LHCN-M2 (cell line): ENCODE measurements around the gene SPRR2D. TPM values are rescaled to one million over a fixed set of nuclear protein-coding genes. Genes with fewer than 3 reads are reported as not detected.
"Not testable (repeated sequence)": the region's sequence is repeated elsewhere in the genome, so short reads cannot be mapped to it uniquely, and the experiment has no call there.

Source experiments
- DNase-seq: peaks from one replicate; pipeline ENCODE4 v3.0.0-alpha.2; 2012; ENCODE audit warnings: low read depth
- total RNA-seq: library from RNA; depleted of rRNA; stranded (reverse); fragments of >200 nt; gene quantifications from 2 replicates; pipeline ENCODE4 v1.2.3, GENCODE V29; 2014; rRNA removed

SPRR2D gene
- total RNA-seq, 1 experiment from 2014 or later, result not detected

DNA sequence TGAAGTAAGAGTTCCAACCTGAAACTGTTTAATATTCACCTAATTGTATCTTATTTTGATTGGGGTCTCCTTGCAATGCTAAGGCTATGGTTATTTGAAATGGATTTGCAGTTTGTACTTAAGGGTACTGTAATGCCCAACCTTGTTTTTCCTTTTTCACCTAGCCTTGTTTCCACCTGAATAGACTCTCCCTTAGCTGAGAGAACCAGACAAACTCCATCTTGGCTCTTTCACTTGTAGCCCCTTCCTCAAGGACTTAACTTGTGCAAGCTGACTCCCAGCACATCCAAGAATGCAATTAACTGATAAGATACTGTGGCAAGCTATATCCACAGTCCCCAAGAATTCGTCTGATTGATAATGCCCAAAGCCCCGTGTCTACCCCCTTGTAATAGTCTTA lies 19.1 kb downstream of the SPRR2D start:
- not testable (repeated sequence) for DNase-seq

- not testable (repeated sequence) for DNase-seq
These were observed 29.6 kb downstream of the SPRR2D start for GRCh38 chr1:153011235-153011758.

- no peak for DNase-seq
These were observed 39.5 kb downstream of the SPRR2D start, which contains the start of gene SPRR3 for GRCh38 chr1:153001382-153001781. Gene SPRR3 (plus strand): TSS chr1:153001749. CDS start chr1:153003021, 1,272 bp downstream.

- no peak for DNase-seq
These were observed 40.6 kb downstream of the SPRR2D start for GRCh38 chr1:153000294-153000693.

DNA sequence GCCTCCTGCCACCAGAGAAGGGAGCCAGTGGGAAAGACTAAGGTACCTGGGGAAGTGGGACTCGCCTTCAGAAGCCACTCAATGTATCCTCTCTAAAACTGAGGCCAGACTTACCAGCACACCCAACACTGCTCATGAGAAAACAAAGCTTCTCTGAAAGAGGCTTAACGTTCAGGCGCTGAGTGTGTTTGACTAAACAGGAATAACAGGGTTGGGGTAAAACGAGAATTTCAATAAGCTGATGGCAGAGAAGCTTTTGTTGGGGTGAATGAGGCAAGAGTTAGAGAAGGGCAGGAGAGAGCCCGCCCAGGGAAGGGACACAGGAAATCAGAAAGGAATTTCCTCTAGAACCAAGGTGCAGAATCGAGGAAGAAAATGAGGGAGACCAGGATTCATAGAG lies 41.1 kb downstream of the SPRR2D start:
- no peak for DNase-seq

DNA sequence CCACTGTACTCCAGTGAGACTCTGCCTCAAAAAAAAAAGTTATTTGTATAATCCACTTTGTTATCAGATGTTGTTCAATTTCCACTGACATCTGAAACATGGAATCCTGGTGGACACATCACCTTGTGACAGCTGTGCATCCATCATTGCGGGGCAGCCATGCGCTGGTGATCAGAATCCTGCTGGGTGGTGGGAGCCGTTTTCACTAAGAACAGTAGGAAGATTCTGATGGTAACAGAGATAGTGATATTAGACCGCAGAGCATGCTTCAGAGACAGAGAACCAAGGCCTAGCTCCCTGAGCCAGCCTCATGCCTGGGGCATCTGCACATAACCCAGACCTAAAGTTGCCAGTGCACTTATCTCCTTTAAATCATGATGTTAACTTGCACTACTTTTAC lies 42.4 kb downstream of the SPRR2D start:
- DNase-seq, result no peak

DNA sequence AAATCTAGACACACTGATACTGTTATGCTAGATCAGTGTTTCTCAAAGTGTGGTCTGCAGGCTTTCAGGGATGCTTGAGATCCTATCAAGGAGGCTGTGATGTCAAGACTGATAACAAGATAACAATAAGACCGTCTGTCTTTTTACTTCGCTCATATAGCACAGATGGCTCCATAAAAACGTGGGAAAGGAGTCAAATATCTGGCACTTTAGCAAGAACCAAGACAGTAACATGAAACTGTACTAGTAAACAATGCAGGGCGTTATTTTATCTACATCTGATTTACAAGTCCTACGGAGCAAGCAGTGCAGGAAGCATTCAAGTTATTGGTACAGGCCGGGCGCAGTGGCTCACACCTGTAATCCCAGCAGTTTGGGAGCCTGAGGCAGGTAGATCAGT lies 43.0 kb downstream of the SPRR2D start:
- no peak for DNase-seq

- DNase-seq, result no peak
These were observed 44.1 kb downstream of the SPRR2D start for GRCh38 chr1:152996633-152997400.

DNA sequence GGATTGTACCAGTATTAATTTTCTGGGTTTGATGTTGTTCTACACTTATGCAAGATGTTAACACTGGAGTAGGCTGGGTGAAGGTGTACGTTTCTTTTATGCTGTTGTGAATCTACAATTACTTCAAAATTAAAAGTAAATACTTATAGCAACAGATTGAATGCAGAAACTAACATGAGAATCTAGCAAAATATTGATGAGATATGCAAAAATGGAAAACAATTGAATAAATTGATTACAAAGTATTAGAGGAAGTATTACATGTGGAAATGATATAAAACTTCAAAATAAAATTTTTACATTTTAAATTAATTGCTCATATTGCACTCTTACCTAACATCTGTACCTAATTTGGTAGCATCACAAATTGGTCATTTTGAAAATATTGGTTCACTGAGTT lies 45.1 kb downstream of the SPRR2D start:
- no peak for DNase-seq

DNA sequence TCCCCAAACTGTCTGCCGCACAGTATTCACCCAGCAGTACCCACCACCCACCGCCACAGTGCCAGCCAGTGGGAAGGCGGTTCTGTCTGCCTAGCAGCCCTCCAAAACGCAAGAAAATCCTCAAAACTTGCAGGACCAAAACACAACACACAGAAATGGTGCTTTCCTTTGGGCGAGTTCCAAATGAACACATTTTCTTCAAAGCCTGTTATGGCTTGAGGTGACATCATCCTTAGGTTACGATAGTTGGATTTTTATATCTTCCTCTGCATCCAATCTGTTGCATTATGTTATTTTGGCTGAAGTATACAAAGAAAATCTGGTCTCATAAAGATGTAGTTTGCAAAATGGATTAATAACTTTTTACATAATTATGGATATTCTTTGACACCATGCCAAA lies 47.7 kb downstream of the SPRR2D start:
- DNase-seq, result no peak

Other genes with a start within 250 kb of the SPRR2D start
- gene LCE1D, start 244.4 kb downstream of the SPRR2D start, total RNA-seq, result not detected in 2 replicates
- gene LCE1C, start 234.5 kb downstream of the SPRR2D start, total RNA-seq, result not detected in 2 replicates
- not detected in 2 replicates for gene LCE1B, start 229.1 kb downstream of the SPRR2D start, total RNA-seq
- not detected in 2 replicates for gene LCE1A, start 213.6 kb downstream of the SPRR2D start, total RNA-seq
- gene LCE6A, start 198.3 kb downstream of the SPRR2D start, total RNA-seq, result not detected in 2 replicates
- not detected in 2 replicates for gene LCE7A, start 181.1 kb downstream of the SPRR2D start, total RNA-seq
- gene SMCP, start 162.8 kb downstream of the SPRR2D start, total RNA-seq, result not detected in 2 replicates
- gene IVL, start 132.6 kb downstream of the SPRR2D start, total RNA-seq, result not detected in 2 replicates
- not detected in 2 replicates for gene SPRR5, start 93.9 kb downstream of the SPRR2D start, total RNA-seq
- not detected in 2 replicates for gene SPRR4, start 70.5 kb downstream of the SPRR2D start, total RNA-seq
- not detected in 2 replicates for gene SPRR1A, start 57.0 kb downstream of the SPRR2D start, total RNA-seq
- gene SPRR3, start 39.4 kb downstream of the SPRR2D start, total RNA-seq, result not detected in 2 replicates
- not detected in 2 replicates for gene SPRR1B, start 9.9 kb downstream of the SPRR2D start, total RNA-seq
- not detected in 2 replicates for gene SPRR2A, start 16.4 kb upstream of the SPRR2D start, total RNA-seq
- not detected in 2 replicates for gene SPRR2B, start 30.5 kb upstream of the SPRR2D start, total RNA-seq
- not detected in 2 replicates for gene SPRR2E, start 53.4 kb upstream of the SPRR2D start, total RNA-seq
- not detected in 2 replicates for gene SPRR2F, start 72.4 kb upstream of the SPRR2D start, total RNA-seq
- gene SPRR2G, start 109.8 kb upstream of the SPRR2D start, total RNA-seq, result not detected in 2 replicates
- gene LELP1, start 162.3 kb upstream of the SPRR2D start, total RNA-seq, result not detected in 2 replicates
- gene PRR9, start 176.5 kb upstream of the SPRR2D start, total RNA-seq, result not detected in 2 replicates
- not detected in 2 replicates for gene LORICRIN, start 218.6 kb upstream of the SPRR2D start, total RNA-seq